ENCODE results near the gene LMTK3. TPM values are rescaled to one million over a fixed set of nuclear protein-coding genes. Genes with fewer than 3 reads are reported as not detected.

Gene LMTK3
- total RNA-seq, 2 donors from 2014 or later, result 1.7 to 3.1 TPM

- Histone ChIP-seq H3K9ac (ENCODE audit: low read depth in 2 of 2, low read length in 2 of 2) (no peak overlapping the region), H3K27ac (no peak overlapping the region), H3K27me3 (no peaks in the 10 kb centered on the region), H3K4me3 (no peak overlapping the region), H3K4me1 (peaks cover 4% of the 10 kb centered on the region), H3K36me3 (no peaks in the 10 kb centered on the region), H3K9me3 (no peaks in the 10 kb centered on the region)
- no peak for DNase-seq
- intact Hi-C loops (cut with DNase I), result no loop called here
- no peak for TF ChIP-seq CTCF (IDR thresholded peaks at IDR 0.05)
Measured at GRCh38 chr19:48556825-48557224, 45.2 kb upstream of the LMTK3 start.

GRCh38 chr19:48556163-48556562 is 44.5 kb upstream of the LMTK3 start:
- DNase-seq, result peak; percentile 65
- no peaks in the 10 kb centered on the region for H3K27me3 ChIP-seq
- intact Hi-C loops (cut with DNase I), result no loop called here
- no peak overlapping the region for H3K4me3 ChIP-seq
- H3K9me3 ChIP-seq, result no peaks in the 10 kb centered on the region
- peaks cover 8% of the 10 kb centered on the region for H3K4me1 ChIP-seq
- H3K9ac ChIP-seq (ENCODE audit: low read depth in 2 of 2, low read length in 2 of 2), result no peak overlapping the region
- H3K36me3 ChIP-seq, result no peaks in the 10 kb centered on the region
- no peak overlapping the region for H3K27ac ChIP-seq
- TF ChIP-seq CTCF (IDR thresholded peaks at IDR 0.05), result no peak

- intact Hi-C loops (cut with DNase I), result no loop called here
- no peak for DNase-seq
- H3K27ac ChIP-seq, result no peak overlapping the region
Measured at GRCh38 chr19:48554385-48555091, 42.9 kb upstream of the LMTK3 start.

GRCh38 chr19:48553676-48554384 is 42.2 kb upstream of the LMTK3 start:
- Histone ChIP-seq H3K4me1 (peaks cover 8% of the 10 kb centered on the region), H3K9ac (ENCODE audit: low read depth in 2 of 2, low read length in 2 of 2) (no peak overlapping the region), H3K36me3 (no peaks in the 10 kb centered on the region), H3K27ac (no peak overlapping the region), H3K27me3 (no peaks in the 10 kb centered on the region), H3K9me3 (no peaks in the 10 kb centered on the region), H3K4me3 (no peak overlapping the region)
- intact Hi-C loops (cut with DNase I), result no loop called here
- peak; percentile 67 for DNase-seq
- TF ChIP-seq CTCF (IDR thresholded peaks at IDR 0.05), result no peak

More at GRCh38 chr19:48554385-48555091, 42.9 kb upstream of the LMTK3 start:
- Histone ChIP-seq H3K27me3 (no peaks in the 10 kb centered on the region), H3K9ac (ENCODE audit: low read depth in 2 of 2, low read length in 2 of 2) (no peak overlapping the region), H3K4me1 (peaks cover 8% of the 10 kb centered on the region), H3K36me3 (no peaks in the 10 kb centered on the region), H3K4me3 (no peak overlapping the region), H3K9me3 (no peaks in the 10 kb centered on the region)
- TF ChIP-seq CTCF (IDR thresholded peaks at IDR 0.05), result no peak

GRCh38 chr19:48552406-48553322 is 41.0 kb upstream of the LMTK3 start:
- Histone ChIP-seq H3K4me1 (peaks cover 8% of the 10 kb centered on the region), H3K9ac (ENCODE audit: low read depth in 2 of 2, low read length in 2 of 2) (peak overlapping the region in 1 of 2 donors; percentile 7), H3K27me3 (no peaks in the 10 kb centered on the region), H3K36me3 (no peaks in the 10 kb centered on the region), H3K9me3 (no peaks in the 10 kb centered on the region), H3K27ac (no peak overlapping the region), H3K4me3 (no peak overlapping the region)
- intact Hi-C loops (cut with DNase I), result no loop called here
- DNase-seq, result no peak
- TF ChIP-seq CTCF (IDR thresholded peaks at IDR 0.05), result no peak

Measured in colonic mucosa (tissue), 4 donors.